GM12865 (cell line): ENCODE measurements around the gene CGB5.

Experiments used
- DNase-seq: peaks from one replicate; pipeline ENCODE4 v3.0.0; 2010; ENCODE audit warnings: low read depth
- H3K4me3 ChIP-seq: 2 replicates; pipeline ENCODE4 v1.5.1; 2011; ENCODE audit warnings: mild to moderate bottlenecking, low read depth, low read length, control low read depth
- CTCF ChIP-seq: IDR thresholded peaks from 2 replicates; pipeline ENCODE4 v1.5.1; 2011; ENCODE audit warnings: low read length, control low read depth, low read depth, inconsistent platforms; ENCODE audit not compliant: insufficient read depth; ENCODE audit errors: missing control alignments

The CGB5 gene

GRCh38 chr19:49081273-49081672 lies 37.6 kb downstream of the CGB5 start:
- no peak overlapping the region for H3K4me3 ChIP-seq
- no peak for TF ChIP-seq CTCF
- DNase-seq, result no peak

- DNase-seq, result no peak
- peak overlapping the region; percentile 50 for H3K4me3 ChIP-seq
- TF ChIP-seq CTCF, result no peak
Measured at GRCh38 chr19:49084206-49085019, 40.8 kb downstream of the CGB5 start.

- TF ChIP-seq CTCF, result no peak
- DNase-seq, result peak; percentile 100
- H3K4me3 ChIP-seq, result peak within 1 kb of the TSS; percentile 91
Measured at GRCh38 chr19:49085020-49085867, 41.6 kb downstream of the CGB5 start, which contains the start of gene SNRNP70. Gene SNRNP70, plus strand, starts transcription at chr19:49085451. Its CDS starts 964 bp downstream, at chr19:49086415.

- no peak for TF ChIP-seq CTCF
- no peak for DNase-seq
- H3K4me3 ChIP-seq, result peak overlapping the region; percentile 91
Measured at GRCh38 chr19:49085868-49086232, 42.2 kb downstream of the CGB5 start.

GRCh38 chr19:49086296-49086695 lies 42.6 kb downstream of the CGB5 start:
- H3K4me3 ChIP-seq, result peak overlapping the region; percentile 91
- no peak for TF ChIP-seq CTCF
- DNase-seq, result no peak

GRCh38 chr19:49091391-49092038 lies 47.9 kb downstream of the CGB5 start:
- no peak overlapping the region for H3K4me3 ChIP-seq
- DNase-seq, result no peak
- no peak for TF ChIP-seq CTCF
